ENCODE measurements around the gene TP63. TPM values are rescaled to one million over a fixed set of nuclear protein-coding genes. Genes with fewer than 3 reads are reported as not detected.

The TP63 gene
- total RNA-seq, 4 donors from 2014 or later: not detected

DNA sequence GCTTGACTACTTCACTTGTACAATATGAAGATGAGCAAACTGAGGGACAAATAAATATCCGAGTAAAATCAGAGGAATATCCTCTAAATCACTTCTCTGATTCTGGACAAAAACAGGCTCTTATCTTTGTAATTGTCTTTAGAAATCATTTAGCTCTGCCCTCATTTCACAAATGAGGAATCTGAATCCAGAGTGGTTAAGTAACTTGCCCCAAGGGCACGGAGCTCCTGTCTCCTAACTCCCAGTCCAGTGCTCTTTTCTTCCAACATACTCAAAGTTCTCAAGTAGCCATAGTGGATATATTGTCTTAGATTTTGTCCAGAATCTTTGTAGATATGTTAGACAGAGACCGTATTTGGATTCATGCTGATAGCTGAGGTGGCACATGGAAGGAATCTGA, 156.0 kb downstream of the TP63 start:
- DNase-seq: no peak
- intact Hi-C loops (cut with DNase I; ENCODE audit: low total_unique reads): no loop called here
- Histone ChIP-seq H3K36me3 (no peaks in the 10 kb centered on the region), H3K27me3 (no peaks in the 10 kb centered on the region), H3K4me1 (peaks cover 0 to 6% (median 0%) of the 10 kb centered on the region in 4 donors), H3K9me3 (no peaks in the 10 kb centered on the region), H3K4me3 (no peak overlapping the region), H3K27ac (no peak overlapping the region)
- TF ChIP-seq POLR2A (IDR thresholded peaks at IDR 0.05): no peak
- 89 to 94% methylated on average over 3 of the region's 3 CpGs for WGBS, 2 donors (ENCODE audit: low coverage in 1 of 2)
- in situ Hi-C loops (cut with MboI; ENCODE audit: low pct_ligation_motif_present in 1 of 4, low pct_unique_long_range_greater_than_20kb in 1 of 4, low sequenced_read_pairs in 3 of 4): no loop called here

DNA sequence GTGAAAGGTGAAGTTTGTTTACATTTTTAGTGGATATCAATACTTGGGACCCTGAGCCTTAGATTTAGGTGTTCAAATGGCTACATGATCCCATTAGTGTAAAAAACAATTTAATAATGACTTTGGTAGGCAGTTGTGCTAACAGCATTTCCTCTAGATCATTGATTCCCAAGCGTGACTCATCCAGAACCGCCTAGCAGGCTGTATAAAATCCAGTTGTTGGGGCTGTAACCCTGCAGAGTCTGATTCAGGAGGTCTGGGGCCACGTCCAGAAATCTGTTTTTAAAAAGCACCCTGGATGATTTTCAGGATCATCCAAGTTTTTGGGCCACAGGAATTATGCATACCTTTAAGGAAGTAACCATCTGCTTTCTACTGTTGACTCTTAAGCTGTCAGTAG, 156.4 kb downstream of the TP63 start:
- in situ Hi-C loops (cut with MboI; ENCODE audit: low pct_ligation_motif_present in 1 of 4, low pct_unique_long_range_greater_than_20kb in 1 of 4, low sequenced_read_pairs in 3 of 4) (no loop called here), intact Hi-C loops (cut with DNase I; ENCODE audit: low total_unique reads) (no loop called here)
- Histone ChIP-seq H3K4me3 (no peak overlapping the region), H3K27me3 (no peaks in the 10 kb centered on the region), H3K27ac (no peak overlapping the region), H3K9me3 (no peaks in the 10 kb centered on the region), H3K4me1 (peaks cover 0 to 6% (median 0%) of the 10 kb centered on the region in 4 donors), H3K36me3 (no peaks in the 10 kb centered on the region)
- no peak for DNase-seq
- TF ChIP-seq EP300 (IDR thresholded peaks at IDR 0.05; ENCODE audit: low read depth) (no peak), POLR2AphosphoS5 (IDR thresholded peaks at IDR 0.05) (no peak), POLR2A (IDR thresholded peaks at IDR 0.05) (no peak)
- TF ChIP-seq, protein P1, sequence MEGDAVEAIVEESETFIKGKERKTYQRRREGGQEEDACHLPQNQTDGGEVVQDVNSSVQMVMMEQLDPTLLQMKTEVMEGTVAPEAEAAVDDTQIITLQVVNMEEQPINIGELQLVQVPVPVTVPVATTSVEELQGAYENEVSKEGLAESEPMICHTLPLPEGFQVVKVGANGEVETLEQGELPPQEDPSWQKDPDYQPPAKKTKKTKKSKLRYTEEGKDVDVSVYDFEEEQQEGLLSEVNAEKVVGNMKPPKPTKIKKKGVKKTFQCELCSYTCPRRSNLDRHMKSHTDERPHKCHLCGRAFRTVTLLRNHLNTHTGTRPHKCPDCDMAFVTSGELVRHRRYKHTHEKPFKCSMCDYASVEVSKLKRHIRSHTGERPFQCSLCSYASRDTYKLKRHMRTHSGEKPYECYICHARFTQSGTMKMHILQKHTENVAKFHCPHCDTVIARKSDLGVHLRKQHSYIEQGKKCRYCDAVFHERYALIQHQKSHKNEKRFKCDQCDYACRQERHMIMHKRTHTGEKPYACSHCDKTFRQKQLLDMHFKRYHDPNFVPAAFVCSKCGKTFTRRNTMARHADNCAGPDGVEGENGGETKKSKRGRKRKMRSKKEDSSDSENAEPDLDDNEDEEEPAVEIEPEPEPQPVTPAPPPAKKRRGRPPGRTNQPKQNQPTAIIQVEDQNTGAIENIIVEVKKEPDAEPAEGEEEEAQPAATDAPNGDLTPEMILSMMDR (IDR thresholded peaks at IDR 0.05): no peak
- 52 to 64% methylated on average over 3 of the region's 3 CpGs for WGBS, 2 donors (ENCODE audit: low coverage in 1 of 2)

DNA sequence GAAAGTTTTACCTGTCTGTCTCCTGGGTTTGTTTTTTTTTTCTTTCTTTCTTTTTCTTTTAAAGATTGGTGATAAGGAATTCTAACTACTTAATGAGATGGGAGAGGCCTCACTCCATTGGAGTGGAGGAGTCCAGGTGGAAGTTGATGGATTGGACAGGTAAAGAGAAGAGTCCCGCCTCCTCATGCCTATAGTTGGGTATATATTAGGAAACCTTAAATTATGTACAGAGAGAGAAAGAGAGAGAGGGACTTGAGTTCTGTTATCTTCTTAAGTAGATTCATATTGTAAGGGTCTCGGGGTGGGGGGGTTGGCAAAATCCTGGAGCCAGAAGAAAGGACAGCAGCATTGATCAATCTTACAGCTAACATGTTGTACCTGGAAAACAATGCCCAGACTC, 158.2 kb downstream of the TP63 start:
- Histone ChIP-seq H3K9me3 (no peaks in the 10 kb centered on the region), H3K4me1 (peaks cover 0 to 6% (median 0%) of the 10 kb centered on the region in 4 donors), H3K27ac (no peak overlapping the region), H3K36me3 (no peaks in the 10 kb centered on the region), H3K27me3 (no peaks in the 10 kb centered on the region), H3K4me3 (no peak overlapping the region)
- intact Hi-C loops (cut with DNase I; ENCODE audit: low total_unique reads): no loop called here
- TF ChIP-seq POLR2AphosphoS5 (IDR thresholded peaks at IDR 0.05) (no peak), POLR2A (IDR thresholded peaks at IDR 0.05) (no peak), EP300 (IDR thresholded peaks at IDR 0.05; ENCODE audit: low read depth) (no peak)
- TF ChIP-seq, protein P1 (IDR thresholded peaks at IDR 0.05): no peak
- 63 to 92% methylated on average over 2 of the region's 2 CpGs for WGBS, 2 donors (ENCODE audit: low coverage in 1 of 2)
- in situ Hi-C loops (cut with MboI; ENCODE audit: low pct_ligation_motif_present in 1 of 4, low pct_unique_long_range_greater_than_20kb in 1 of 4, low sequenced_read_pairs in 3 of 4): no loop called here
- DNase-seq: no peak

DNA sequence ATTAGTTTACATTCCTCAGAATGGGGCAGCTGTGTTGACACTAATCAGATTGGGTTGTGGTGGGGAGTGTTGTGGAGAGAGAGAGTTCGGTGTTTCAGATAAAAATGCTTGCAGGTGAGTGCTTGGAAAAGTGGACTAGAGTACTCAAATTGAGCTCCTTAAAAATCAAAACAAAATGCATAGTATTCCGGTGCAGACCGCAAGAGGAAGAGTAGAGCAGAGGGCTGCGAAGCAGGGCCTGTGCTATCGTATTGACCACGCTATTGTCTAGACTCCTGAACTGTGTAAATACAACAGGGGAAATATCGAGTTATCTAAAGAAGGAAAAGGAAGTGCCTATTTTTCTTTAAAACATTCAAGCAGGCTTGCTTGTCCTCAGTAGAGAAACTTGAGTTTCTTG, 159.5 kb downstream of the TP63 start:
- no peak overlapping the region for H3K4me3 ChIP-seq
- DNase-seq: no peak
- H3K9me3 ChIP-seq: no peaks in the 10 kb centered on the region
- TF ChIP-seq POLR2AphosphoS5 (IDR thresholded peaks at IDR 0.05) (no peak), EP300 (IDR thresholded peaks at IDR 0.05; ENCODE audit: low read depth) (no peak), POLR2A (IDR thresholded peaks at IDR 0.05) (no peak)
- TF ChIP-seq, protein P1 (IDR thresholded peaks at IDR 0.05): no peak
- peaks cover 0 to 6% (median 0%) of the 10 kb centered on the region in 4 donors for H3K4me1 ChIP-seq
- H3K27me3 ChIP-seq: no peaks in the 10 kb centered on the region
- no peaks in the 10 kb centered on the region for H3K36me3 ChIP-seq
- in situ Hi-C loops (cut with MboI; ENCODE audit: low pct_ligation_motif_present in 1 of 4, low pct_unique_long_range_greater_than_20kb in 1 of 4, low sequenced_read_pairs in 3 of 4) (no loop called here), intact Hi-C loops (cut with DNase I; ENCODE audit: low total_unique reads) (no loop called here)
- H3K27ac ChIP-seq: no peak overlapping the region
- 35 to 36% methylated on average over 7 of the region's 7 CpGs for WGBS, 2 donors (ENCODE audit: low coverage in 1 of 2)
